ENCODE data around the gene COMMD9.

GRCh38 chr11:36239636-36240035 lies 49.6 kb downstream of the COMMD9 start:
- TF ChIP-seq EZH2 (IDR thresholded peaks at IDR 0.05; ENCODE audit: borderline replicate concordance, insufficient read depth, low read depth, low read length, poor library complexity, severe bottlenecking): no peak
- TF ChIP-seq, protein P1, sequence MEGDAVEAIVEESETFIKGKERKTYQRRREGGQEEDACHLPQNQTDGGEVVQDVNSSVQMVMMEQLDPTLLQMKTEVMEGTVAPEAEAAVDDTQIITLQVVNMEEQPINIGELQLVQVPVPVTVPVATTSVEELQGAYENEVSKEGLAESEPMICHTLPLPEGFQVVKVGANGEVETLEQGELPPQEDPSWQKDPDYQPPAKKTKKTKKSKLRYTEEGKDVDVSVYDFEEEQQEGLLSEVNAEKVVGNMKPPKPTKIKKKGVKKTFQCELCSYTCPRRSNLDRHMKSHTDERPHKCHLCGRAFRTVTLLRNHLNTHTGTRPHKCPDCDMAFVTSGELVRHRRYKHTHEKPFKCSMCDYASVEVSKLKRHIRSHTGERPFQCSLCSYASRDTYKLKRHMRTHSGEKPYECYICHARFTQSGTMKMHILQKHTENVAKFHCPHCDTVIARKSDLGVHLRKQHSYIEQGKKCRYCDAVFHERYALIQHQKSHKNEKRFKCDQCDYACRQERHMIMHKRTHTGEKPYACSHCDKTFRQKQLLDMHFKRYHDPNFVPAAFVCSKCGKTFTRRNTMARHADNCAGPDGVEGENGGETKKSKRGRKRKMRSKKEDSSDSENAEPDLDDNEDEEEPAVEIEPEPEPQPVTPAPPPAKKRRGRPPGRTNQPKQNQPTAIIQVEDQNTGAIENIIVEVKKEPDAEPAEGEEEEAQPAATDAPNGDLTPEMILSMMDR (IDR thresholded peaks at IDR 0.05): no peak
